Astrocyte (in vitro differentiated cells and primary cell): ENCODE data around the gene PRRC2B.

ENCODE experiments used
- EZH2 ChIP-seq: IDR thresholded peaks from 2 replicates; pipeline ENCODE4 v1.6.1; 2012; ENCODE audit warnings: mild to moderate bottlenecking, low read length, inconsistent platforms; ENCODE audit not compliant: insufficient read depth
- TF ChIP-seq, protein P1 (sequence below): IDR thresholded peaks from 2 replicates; pipeline ENCODE4 v1.5.1; 2011; ENCODE audit warnings: low read depth, mild to moderate bottlenecking, inconsistent platforms, low read length, moderate library complexity; ENCODE audit not compliant: insufficient read depth

GRCh38 chr9:131405428-131405827 lies 11.5 kb downstream of the PRRC2B start:
- no peak for TF ChIP-seq EZH2
- TF ChIP-seq, protein P1, sequence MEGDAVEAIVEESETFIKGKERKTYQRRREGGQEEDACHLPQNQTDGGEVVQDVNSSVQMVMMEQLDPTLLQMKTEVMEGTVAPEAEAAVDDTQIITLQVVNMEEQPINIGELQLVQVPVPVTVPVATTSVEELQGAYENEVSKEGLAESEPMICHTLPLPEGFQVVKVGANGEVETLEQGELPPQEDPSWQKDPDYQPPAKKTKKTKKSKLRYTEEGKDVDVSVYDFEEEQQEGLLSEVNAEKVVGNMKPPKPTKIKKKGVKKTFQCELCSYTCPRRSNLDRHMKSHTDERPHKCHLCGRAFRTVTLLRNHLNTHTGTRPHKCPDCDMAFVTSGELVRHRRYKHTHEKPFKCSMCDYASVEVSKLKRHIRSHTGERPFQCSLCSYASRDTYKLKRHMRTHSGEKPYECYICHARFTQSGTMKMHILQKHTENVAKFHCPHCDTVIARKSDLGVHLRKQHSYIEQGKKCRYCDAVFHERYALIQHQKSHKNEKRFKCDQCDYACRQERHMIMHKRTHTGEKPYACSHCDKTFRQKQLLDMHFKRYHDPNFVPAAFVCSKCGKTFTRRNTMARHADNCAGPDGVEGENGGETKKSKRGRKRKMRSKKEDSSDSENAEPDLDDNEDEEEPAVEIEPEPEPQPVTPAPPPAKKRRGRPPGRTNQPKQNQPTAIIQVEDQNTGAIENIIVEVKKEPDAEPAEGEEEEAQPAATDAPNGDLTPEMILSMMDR = no peak
